Pancreas (tissue), 10 donors: ENCODE data around the gene VWA2. TPM values are rescaled to one million over a fixed set of nuclear protein-coding genes. Genes with fewer than 3 reads are reported as not detected.
"Not testable (repeated sequence)": the region's sequence is repeated elsewhere in the genome, so short reads cannot be mapped to it uniquely, and the experiment has no call there.

Experiments
- ATAC-seq, 4 donors: fragments of 200-7000 bp; cut with Tn5 transposase; one replicate each; pipeline versions ENCODE4 v1.8.0 to v1.9.1; 2020; ENCODE audit warnings: mild to moderate bottlenecking in 4 of 4, moderate library complexity in 4 of 4
- DNase-seq, 6 donors: peaks; one replicate each; pipeline ENCODE4 v3.0.0-alpha.2; 2020
- FAIRE-seq: peaks from 2 replicates; lab custom pipeline; 2012; peaks lifted over from hg19 to GRCh38; lab: Jason Lieb, UNC
- H3K27ac ChIP-seq, 4 donors: fragments of 200-600 bp; sonication (generic); 1 replicate in 3 of 4; 2 replicates in 1 of 4; pipeline versions ENCODE4 v1.5.0 to v1.8.0; 2020
- H3K27me3 ChIP-seq, 4 donors: fragments of 200-600 bp; one replicate each; pipeline ENCODE4 v1.8.0; 2021
- H3K36me3 ChIP-seq, 3 donors: fragments of 200-600 bp; sonication (generic) in 1 of 3; one replicate each; pipeline versions ENCODE4 v1.5.0 to v1.8.0; 2020 to 2021
- H3K4me1 ChIP-seq, 3 donors: fragments of 200-600 bp; one replicate each; pipeline ENCODE4 v1.8.0; 2021
- H3K4me3 ChIP-seq, 4 donors: fragments of 200-600 bp; sonication (generic) in 2 of 4; one replicate each; pipeline versions ENCODE4 v1.5.0 to v1.8.0; 2020 to 2021
- H3K9me3 ChIP-seq, 4 donors: fragments of 200-600 bp; one replicate each; pipeline ENCODE4 v1.8.0; 2021
- WGBS, 2 donors: extraction: QIAGEN DNeasy Blood & Tissue Kit; methylation state at CpG; one replicate each; pipeline ENCODE4 v1.1.7; 2013; 5-methylcytosine and 5-hydroxymethylcytosine counted together
- intact Hi-C, 3 donors: fragments of 100-400 bp; cut with DNase I; formaldehyde crosslinking; loops; one replicate each; pipeline versions ENCODE4 v1.11.1 to v1.14.2; 2022
- polyA plus RNA-seq, 2 donors: library from polyadenylated mRNA; stranded (reverse); fragments of 200-250 nt; gene quantifications; one replicate each; pipeline ENCODE4 v1.2.3, GENCODE V29; 2013
- total RNA-seq, 6 donors: library from RNA; stranded (reverse); fragmentation: NEBNext Ultra II Directional in 4 of 6; extraction: Animal tissue kit (Norgen Biotek cat#: 25700) in 4 of 6; gene quantifications; one replicate each; pipeline versions ENCODE4 v1.2.1 to v1.2.4, GENCODE V29; 2021 to 2023
- TF ChIP-seq, protein P1 (sequence below), 4 donors: fragments of 200-600 bp; sonication (generic) in 3 of 4; IDR thresholded peaks; one replicate each; pipeline versions ENCODE4 v1.5.0 to v1.8.0; 2021; ENCODE audit warnings: antibody characterized with exemption in 4 of 4
- donor health status: healthy with polysubstance abuse.
- donor health status: DM: no; HTN: no; CAD: no; lungs with moderate emphysema.
- donor health status: DM: no; HTN: no; CAD: no.
- donor health status: control.
- donor health status: control.
- donor health status: Bipolar disorder and iron deficiency.
- donor health status: DM: yes; HTN: yes; CAD: no.
- donor health status: DM: no; HTN: no; CAD: no.
- donor health status: DM: no; HTN: no; CAD: no.
- donor health status: DM: yes; HTN: yes; CAD: no.

The VWA2 gene
- total and polyA plus RNA-seq, 8 donors = 1.4 to 9.5 (median 4.2) TPM

DNA sequence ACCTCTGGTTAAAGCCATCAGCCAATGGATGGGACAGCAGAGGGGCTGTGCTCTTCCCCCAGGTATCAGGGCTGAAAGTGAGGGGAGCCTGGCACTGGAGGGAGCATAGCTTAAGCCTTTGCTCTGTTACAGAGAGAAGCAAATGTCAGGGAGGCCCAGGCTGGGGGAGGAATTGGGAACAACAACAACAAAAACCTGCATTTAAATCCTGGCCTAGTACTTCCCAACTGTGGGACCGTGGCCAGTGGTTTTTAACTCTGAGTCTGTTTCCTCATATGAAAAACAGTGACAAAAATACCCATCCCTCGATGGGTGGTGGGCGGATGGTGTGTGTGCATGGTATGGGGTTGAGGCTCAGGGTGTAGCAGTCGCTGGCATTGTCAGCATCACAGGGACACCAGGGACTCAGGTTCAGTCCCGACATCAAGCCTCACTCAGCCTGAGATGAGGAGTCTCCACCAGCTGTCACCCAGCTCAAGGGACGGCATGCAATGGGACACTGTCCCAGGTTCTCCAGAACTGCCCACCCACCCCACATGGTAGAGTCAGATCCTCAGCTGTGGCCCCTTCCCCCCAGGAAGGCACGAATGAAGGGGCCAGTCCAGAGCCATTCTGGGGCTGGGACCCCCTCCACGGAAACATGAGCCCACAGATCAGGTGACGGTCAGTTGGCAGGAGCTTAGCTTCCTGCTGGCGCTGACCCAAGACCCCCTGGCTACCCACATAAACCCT, 90.7 kb downstream of the VWA2 start:
- Histone ChIP-seq H3K36me3 (no peaks in the 10 kb centered on the region), H3K27ac (no peak overlapping the region), H3K27me3 (no peaks in the 10 kb centered on the region), H3K4me1 (no peaks in the 10 kb centered on the region), H3K9me3 (no peaks in the 10 kb centered on the region), H3K4me3 (no peak overlapping the region)
- FAIRE-seq = no peak
- intact Hi-C loops = no loop called here
- ATAC-seq = no peak
- DNase-seq = peak in 1 of 6 donors; percentile 31
- WGBS, 2 donors = 80 to 81% methylated on average over 10 of the region's 10 CpGs
- TF ChIP-seq, protein P1, sequence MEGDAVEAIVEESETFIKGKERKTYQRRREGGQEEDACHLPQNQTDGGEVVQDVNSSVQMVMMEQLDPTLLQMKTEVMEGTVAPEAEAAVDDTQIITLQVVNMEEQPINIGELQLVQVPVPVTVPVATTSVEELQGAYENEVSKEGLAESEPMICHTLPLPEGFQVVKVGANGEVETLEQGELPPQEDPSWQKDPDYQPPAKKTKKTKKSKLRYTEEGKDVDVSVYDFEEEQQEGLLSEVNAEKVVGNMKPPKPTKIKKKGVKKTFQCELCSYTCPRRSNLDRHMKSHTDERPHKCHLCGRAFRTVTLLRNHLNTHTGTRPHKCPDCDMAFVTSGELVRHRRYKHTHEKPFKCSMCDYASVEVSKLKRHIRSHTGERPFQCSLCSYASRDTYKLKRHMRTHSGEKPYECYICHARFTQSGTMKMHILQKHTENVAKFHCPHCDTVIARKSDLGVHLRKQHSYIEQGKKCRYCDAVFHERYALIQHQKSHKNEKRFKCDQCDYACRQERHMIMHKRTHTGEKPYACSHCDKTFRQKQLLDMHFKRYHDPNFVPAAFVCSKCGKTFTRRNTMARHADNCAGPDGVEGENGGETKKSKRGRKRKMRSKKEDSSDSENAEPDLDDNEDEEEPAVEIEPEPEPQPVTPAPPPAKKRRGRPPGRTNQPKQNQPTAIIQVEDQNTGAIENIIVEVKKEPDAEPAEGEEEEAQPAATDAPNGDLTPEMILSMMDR (IDR thresholded peaks at IDR 0.05) = no peak

DNA sequence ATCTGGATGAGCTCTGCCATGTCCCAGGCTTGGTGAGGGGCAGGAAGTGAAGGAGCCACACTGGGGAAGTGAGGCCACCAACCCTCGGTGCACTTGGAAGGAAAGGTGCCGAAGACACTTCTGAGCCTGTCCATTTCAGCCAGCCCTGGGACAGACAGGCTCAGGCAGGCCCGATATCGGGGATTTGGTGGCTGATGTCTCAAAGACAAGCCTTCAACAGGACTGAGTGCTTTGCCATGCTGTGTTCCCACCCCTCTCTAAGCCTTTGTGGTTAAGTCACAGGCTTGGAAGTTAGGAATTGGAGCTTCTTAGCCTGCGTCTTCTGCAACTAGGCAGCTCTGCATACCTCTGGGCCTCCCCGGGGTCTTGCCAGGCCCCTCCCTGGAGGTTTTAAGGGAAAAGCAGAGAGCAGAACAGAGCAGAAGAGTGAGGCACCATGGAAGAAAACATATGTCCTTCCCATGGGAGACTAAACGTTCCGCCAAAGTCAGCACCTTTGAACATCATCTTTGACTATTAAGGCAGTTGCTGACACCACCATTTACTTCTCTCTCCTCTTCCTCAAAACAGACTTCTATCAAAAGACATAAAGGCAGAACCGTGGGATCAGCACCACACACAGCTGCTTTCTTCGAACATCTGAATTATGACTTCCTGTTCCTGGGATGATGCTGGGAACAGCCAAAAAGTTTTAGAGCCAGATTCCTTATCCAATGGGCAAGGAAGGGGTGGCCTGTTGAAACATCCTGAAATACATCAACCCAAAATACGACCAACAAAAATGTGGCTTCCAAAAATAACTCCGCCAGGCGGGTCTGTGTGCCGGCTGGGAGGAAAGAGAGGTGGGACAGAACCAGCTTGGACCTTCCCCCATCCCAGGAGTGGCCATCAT, 93.5 kb downstream of the VWA2 start:
- intact Hi-C loops = no loop called here
- H3K4me1 ChIP-seq = no peaks in the 10 kb centered on the region
- TF ChIP-seq, protein P1 (IDR thresholded peaks at IDR 0.05) = no peak
- H3K36me3 ChIP-seq = no peaks in the 10 kb centered on the region
- H3K27me3 ChIP-seq = no peaks in the 10 kb centered on the region
- ATAC-seq = no peak
- no peak overlapping the region for H3K27ac ChIP-seq
- WGBS, 2 donors = 80 to 88% methylated on average over 14 of the region's 14 CpGs
- H3K9me3 ChIP-seq = no peaks in the 10 kb centered on the region
- no peak for FAIRE-seq
- H3K4me3 ChIP-seq = no peak overlapping the region
- peak in 1 of 6 donors; percentile 27 for DNase-seq

GRCh38 chr10:114333441-114333840, 94.4 kb downstream of the VWA2 start:
- FAIRE-seq, H3K4me1 ChIP-seq, DNase-seq, ATAC-seq, H3K9me3 ChIP-seq, H3K27me3 ChIP-seq, intact Hi-C loops, H3K27ac ChIP-seq, H3K4me3 ChIP-seq, H3K36me3 ChIP-seq: not testable (repeated sequence)
- 91 to 93% methylated on average over 5 of the region's 5 CpGs for WGBS, 2 donors

DNA sequence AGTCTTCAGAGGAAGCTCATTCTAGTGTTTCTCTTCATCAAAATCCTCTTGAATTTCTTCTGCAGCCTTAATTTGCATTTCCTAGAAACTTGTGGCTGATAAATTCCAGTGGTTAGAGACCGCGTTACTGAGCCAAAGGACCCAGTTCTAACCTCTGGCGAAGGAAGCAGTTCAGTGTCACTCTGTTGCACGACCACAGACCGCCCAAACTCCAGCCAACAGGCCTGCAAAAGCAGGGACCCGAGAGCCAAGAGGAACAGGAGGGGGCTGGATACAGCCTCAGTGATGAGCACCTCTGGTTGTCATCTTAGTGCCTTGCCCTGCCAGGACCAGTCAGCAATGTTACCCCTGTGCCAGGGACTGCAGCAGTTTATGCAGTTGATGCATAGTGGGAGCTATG, 95.2 kb downstream of the VWA2 start:
- no peak for DNase-seq
- H3K36me3 ChIP-seq = no peaks in the 10 kb centered on the region
- WGBS, 2 donors = 87 to 92% methylated on average over 6 of the region's 6 CpGs

DNA sequence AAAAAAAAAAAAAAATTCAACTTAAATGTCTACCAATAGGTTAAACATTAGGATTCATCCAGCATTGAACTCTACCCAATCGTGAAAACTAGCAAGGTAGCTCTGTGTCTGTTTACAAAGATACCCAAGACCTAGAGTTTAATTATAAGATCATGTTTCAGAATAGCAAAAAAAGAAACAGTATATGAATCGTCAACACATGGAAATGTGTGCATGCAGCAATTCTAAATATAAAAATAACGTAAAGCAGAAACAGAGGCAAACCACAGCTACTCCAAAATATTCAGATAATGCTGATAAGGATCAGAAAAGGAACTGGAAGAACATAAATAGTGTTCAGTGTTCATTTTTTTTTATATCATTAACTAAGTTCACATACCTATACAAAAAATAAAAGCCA, 96.6 kb downstream of the VWA2 start:
- Histone ChIP-seq H3K4me1 (no peaks in the 10 kb centered on the region), H3K4me3 (no peak overlapping the region), H3K36me3 (no peaks in the 10 kb centered on the region), H3K27ac (no peak overlapping the region), H3K9me3 (no peaks in the 10 kb centered on the region), H3K27me3 (no peaks in the 10 kb centered on the region)
- intact Hi-C loops = no loop called here
- FAIRE-seq (no peak), ATAC-seq (no peak), DNase-seq (no peak)
- 73 to 76% methylated on average over 3 of the region's 3 CpGs for WGBS, 2 donors
- TF ChIP-seq, protein P1 (IDR thresholded peaks at IDR 0.05) = no peak

More for the DNA sequence above, 95.2 kb downstream of the VWA2 start:
- no peak overlapping the region for H3K4me3 ChIP-seq
- intact Hi-C loops = no loop called here
- H3K4me1 ChIP-seq = no peaks in the 10 kb centered on the region
- ATAC-seq (no peak), FAIRE-seq (no peak)
- no peak overlapping the region for H3K27ac ChIP-seq
- no peaks in the 10 kb centered on the region for H3K27me3 ChIP-seq
- H3K9me3 ChIP-seq = no peaks in the 10 kb centered on the region
- TF ChIP-seq, protein P1 (IDR thresholded peaks at IDR 0.05) = no peak
